Activated CD8-positive, alpha-beta memory T cell treated with anti-CD3 and anti-CD28 coated beads for 24 hours (primary cell): ENCODE measurements around the gene ZNF362.
"Not testable (repeated sequence)": the region's sequence is repeated elsewhere in the genome, so short reads cannot be mapped to it uniquely, and the experiment has no call there.

ENCODE experiments used
- DNase-seq: peaks from one replicate; pipeline ENCODE4 v3.0.0-alpha.2; 2020

The ZNF362 gene

GRCh38 chr1:33309351-33309750 lies 53.1 kb downstream of the ZNF362 start:
- DNase-seq = not testable (repeated sequence)

- DNase-seq = no peak
Observed at GRCh38 chr1:33310702-33311101, 54.4 kb downstream of the ZNF362 start.

- DNase-seq = no peak
Observed at GRCh38 chr1:33311706-33312412, 55.6 kb downstream of the ZNF362 start.

DNA sequence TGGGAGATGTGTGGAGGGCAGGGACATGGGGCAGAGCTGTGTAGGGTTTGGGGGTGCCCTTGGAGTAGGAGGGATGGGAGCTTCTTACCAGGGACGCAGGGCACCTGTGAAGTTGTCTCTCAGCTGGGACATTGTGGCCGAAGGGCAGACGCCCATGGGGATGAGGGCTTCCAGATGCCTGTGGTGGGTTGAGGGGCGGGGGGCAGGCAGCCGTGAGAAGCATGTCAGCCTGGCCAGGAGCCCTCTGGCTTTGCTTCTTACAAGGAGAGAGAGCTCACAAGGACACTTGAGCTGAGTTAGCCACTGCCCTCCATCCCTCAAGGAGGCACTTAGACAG lies 56.1 kb downstream of the ZNF362 start:
- DNase-seq = no peak

DNA sequence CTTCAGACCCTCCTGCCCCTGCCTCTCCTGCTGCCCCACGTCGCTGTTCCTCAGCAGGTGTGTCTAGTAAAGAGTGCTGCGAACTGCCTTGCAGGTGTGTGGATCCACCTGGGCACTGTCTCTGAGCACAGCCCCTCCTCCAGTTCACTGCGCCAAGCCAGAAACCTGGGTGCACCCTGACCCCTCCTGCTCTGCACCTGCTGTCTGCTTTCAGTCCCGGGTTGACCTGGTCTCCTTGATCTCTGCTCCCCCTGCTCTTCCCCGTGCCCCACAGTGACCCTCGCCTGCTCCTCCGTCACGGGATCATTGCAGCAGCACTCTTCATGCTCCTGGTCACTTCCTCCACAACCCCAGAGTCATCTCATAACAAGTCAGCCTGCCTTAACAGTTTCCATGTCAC lies 58.1 kb downstream of the ZNF362 start:
- no peak for DNase-seq

DNA sequence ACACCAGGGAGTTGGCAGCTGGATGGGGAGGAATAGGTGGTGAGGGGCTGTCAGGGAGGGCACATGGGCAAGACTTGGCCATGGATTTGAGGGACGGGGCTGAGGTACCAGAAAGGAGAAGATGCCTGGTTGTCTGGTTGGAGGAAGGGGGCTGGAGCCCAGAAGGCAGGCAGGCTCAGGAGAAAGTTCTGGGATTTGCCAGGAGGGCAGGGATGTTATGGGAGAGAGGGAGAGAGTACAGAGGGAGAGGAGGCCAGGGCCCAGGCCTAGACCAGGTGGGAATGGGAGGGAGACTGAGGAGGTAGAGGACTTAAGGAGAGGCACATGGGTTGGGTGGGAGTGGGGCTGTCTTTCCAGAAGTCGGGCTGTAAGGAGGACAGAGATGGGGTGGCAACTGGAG lies 60.3 kb downstream of the ZNF362 start:
- DNase-seq = no peak

DNA sequence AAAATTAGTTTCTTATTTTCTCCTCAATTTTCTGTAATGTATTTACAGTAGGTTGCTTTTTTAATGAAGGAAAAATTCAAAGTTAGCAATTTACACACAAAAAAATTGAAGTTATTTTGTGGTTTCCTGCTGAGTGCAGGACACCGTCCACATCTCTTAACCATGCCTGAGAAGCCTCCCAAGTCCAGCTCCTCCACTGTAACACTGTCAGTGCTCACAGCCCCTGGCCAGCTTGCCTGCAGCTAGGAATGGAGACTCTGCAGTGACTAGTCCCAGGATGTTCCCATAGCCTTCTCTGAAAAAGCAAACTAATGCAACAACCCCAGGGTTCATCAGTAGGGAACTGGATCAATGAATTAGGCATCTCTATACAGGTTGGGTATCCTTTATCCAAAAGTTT lies 61.1 kb downstream of the ZNF362 start:
- DNase-seq = no peak

DNA sequence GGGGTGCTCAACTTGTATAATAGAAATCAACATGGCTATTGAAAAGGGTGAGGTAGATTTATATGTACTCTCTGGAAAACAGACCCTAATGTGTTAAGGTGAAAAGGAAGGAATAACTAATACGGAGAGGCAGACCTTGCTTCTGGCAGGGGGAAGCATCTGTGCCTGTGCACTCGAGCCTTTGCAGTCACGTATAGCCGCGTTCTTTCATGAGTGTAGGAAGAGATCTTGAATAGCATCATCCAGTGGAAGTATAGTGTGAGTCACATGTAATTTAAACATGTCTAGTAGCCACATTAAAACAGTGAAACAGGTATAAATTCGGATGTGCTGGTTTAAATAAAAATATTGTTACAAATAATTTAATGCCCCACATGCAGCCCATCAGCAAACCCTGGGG lies 61.7 kb downstream of the ZNF362 start:
- no peak for DNase-seq

- no peak for DNase-seq
Observed at GRCh38 chr1:33319186-33319948, 63.1 kb downstream of the ZNF362 start.

GRCh38 chr1:33319949-33320618 lies 63.8 kb downstream of the ZNF362 start:
- DNase-seq = no peak

DNA sequence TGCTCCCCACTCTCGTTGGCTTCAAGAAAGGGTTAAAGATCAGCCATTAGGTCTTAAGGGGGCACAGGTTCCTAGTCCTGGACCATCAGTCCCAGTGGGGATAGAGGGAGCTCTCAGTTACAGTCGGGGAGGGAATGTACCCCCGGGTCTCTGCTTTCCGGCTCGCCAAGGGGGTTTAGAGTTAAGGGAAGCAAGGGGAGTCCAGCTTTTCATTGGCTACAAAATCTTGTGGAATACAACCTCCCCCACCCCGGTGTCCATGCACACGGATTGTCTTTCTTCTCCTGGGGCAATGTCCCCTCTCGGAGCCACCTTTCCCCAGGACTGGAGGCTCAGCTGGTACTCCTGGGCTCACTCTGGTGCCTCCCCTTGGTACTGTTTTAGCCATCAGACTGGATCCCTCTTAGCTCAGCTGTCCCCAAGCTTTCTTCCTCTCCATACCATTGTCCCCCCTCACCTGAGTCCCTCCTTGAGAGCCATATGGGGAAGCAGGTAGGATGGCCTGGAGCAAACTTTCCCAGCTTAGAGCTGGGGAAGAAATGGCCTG lies 64.4 kb downstream of the ZNF362 start, which contains the start of gene A3GALT2:
Gene A3GALT2, minus strand, starts transcription at position 480 of the 547 bp plus-strand sequence. Its CDS starts 0 bp downstream, at position 480.
- DNase-seq = no peak

- DNase-seq = no peak
Observed at GRCh38 chr1:33321178-33321577, 64.9 kb downstream of the ZNF362 start.

DNA sequence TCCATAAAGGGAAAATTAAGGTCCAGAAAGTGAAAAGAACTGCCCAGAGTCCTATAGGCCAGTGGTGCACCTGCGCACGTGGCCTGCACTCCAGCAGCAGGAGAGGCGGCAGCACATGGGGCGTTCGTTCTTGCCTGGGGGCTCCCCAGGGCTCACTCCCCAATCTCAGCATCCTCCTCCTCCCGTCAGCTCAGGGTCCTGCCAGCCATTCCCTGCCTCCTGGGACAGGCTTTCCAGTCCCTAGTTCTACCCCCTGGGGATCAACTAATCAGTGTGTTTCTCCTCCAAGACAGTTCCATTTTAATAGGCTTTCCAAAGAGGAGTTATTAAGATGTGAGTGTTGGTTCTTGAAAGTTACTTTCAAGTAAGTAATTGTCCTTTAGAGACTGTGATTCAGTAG lies 65.8 kb downstream of the ZNF362 start:
- DNase-seq = no peak

DNA sequence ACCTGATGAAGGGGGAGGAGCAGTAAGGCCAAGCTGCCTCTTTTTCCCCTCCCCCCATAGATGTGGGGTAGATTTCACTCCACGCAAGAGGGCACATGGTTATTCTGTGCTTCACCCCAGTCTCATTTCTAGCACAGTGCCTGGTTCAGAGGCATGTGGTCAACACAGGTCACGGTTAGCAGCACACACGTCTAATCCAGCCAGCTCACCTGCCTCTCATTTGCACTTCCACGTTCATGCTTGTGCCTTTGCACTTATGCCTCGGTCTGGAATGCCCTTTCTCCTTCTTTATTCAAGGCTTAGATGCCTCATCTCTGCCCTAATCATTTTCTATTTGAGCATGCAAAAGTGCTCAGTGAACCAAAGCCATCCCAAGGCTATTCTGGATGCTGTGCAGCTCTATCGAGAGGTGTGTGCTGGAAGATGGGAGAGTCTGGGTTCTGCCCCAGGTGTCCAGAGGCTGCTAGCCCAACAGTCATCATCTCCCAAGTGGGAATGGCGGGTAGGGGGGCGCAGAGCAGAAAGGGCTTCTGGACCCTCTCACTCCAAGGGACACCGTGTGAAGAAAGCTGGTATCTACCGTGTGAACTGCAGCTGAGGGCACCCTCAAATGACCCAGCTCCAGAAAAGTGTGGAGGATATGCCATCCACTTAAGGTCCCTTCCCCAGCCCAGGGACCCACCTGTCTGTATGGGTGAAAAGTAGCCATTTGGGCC lies 66.7 kb downstream of the ZNF362 start:
- DNase-seq = no peak

GRCh38 chr1:33323663-33324477 lies 67.6 kb downstream of the ZNF362 start:
- no peak for DNase-seq

DNA sequence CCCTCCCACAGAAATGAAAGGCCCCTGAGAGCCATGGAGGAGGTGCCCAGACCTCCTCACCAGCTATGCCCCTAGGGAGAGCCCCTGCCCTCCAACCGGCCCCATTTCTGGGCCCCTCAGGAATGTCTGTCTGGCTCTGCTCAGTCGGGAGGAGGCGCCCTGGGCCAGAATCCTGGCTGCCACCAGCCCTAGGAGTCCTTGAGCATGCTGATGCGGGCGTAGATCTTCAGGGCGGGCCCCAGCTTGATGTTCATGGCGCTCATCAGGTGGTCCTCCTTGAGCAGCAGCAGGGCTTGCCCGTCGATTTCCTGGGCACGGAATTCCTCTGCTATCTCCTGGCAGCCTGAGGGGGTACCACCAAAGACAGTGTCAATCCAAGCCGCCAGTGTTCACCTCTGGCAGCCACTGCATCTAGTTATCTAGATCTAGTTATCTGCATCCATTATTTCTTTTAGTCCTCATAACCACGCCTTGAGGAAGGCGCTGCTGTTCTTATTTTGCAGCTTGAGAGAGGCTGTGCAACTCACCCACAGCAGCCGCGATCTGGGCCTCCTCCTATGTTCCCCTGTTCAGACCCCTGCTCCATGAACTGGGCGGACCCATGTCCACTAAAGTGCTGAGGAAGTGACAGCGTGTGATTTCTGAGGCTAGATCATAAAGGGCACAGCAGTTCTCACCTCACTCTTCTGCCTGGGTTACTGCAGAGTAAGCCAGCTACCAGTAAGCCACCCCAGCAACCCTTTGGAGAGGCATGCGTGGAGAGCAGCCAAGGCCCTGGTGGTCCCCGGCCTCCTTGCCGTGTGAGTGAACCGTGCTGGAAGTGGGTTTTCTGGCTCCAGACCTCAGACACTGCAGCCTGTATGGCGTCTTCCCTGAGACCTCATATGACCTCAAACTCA lies 68.6 kb downstream of the ZNF362 start:
- DNase-seq = no peak

GRCh38 chr1:33326785-33327184 lies 70.5 kb downstream of the ZNF362 start:
- no peak for DNase-seq

DNA sequence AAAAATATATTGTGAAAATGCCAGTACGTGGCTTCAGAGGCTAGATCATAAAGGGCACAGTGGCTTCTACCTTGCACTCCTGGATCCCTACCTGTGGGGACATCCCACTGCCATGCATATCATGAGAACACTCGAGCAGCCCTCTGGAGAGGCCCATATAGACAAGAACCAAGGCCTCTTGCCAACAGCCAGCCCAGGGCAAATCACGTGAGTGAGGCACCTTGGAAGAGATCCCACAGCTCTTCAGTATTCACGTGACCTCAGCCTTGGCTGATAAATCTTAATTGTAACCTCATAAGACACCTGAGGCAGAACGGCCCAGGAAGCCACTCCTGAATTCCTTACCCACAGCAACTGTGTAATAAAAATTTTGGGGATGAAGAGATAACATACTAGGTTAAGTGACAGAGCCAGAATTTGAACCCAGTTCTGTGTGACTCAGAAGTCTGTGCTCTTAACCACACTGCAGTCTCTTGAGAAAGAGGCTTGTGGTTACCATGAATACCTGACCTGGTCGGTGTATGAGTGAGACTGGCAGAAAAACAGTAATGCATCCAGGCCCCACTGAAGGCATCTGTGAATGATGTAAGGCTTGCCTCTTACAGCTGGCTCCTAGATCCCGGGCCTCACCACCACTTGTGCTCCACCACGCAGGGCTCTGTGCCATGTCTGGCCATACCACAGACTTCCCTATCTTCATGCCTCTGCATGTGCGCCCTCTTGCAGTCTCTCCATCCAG lies 71.5 kb downstream of the ZNF362 start:
- DNase-seq = no peak

- no peak for DNase-seq
Observed at GRCh38 chr1:33328817-33329216, 72.5 kb downstream of the ZNF362 start.

GRCh38 chr1:33329600-33330305 lies 73.5 kb downstream of the ZNF362 start:
- no peak for DNase-seq
